Peyer's patch (tissue), 4 donors: ENCODE results near the gene FOCAD.

Source experiments
- POLR2A ChIP-seq, 2 donors: fragments of 450-650 bp; IDR thresholded peaks; one replicate each; pipeline ENCODE4 v1.5.1; 2017; ENCODE audit warnings: antibody characterized with exemption in 2 of 2, mild to moderate bottlenecking in 2 of 2, moderate library complexity in 2 of 2
- TF ChIP-seq, protein P1 (sequence below), 6 experiments: fragments of 450-650 bp in 4 of 6; fragments of 200-600 bp in 2 of 6; sonication (generic) in 1 of 6; IDR thresholded peaks; one replicate each; pipeline ENCODE4 v1.5.1; 2017 to 2019; ENCODE audit warnings: antibody characterized with exemption in 6 of 6, mild to moderate bottlenecking in 3 of 6, moderate library complexity in 1 of 6

DNA sequence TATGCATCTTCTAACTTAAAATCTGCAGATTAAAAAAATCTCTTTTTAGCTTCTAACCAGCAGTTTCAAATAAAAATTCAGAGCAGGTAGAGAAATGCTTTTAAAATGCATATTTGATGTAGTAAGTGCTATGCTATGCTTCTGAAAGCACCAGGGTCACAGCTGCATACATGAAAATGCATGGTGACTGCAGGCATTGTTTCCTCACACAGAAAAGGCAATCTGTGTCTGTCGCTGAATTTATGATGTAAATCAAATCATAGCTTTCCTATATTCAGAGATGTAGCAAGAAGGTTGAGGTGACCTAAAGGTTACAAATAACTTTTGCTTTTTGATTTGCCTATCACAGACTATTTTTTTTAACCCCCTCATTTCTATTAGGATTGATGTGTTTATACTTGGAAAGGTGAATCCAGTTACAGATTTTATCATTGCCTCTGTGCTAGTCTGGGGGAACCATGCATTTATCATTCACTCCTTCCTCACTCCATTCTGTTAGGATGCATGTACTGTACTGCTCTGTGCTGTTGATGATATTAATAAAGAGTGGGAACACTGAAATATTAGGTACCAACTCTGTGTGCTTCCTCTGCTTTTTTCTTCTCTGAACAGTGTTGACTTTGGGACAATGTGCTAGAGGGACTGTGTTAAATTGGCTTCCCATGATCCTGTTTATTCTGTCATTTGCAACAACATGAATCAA is 65.6 kb downstream of the FOCAD start:
- no peak for TF ChIP-seq POLR2A (IDR thresholded peaks at IDR 0.05)
- TF ChIP-seq, protein P1, sequence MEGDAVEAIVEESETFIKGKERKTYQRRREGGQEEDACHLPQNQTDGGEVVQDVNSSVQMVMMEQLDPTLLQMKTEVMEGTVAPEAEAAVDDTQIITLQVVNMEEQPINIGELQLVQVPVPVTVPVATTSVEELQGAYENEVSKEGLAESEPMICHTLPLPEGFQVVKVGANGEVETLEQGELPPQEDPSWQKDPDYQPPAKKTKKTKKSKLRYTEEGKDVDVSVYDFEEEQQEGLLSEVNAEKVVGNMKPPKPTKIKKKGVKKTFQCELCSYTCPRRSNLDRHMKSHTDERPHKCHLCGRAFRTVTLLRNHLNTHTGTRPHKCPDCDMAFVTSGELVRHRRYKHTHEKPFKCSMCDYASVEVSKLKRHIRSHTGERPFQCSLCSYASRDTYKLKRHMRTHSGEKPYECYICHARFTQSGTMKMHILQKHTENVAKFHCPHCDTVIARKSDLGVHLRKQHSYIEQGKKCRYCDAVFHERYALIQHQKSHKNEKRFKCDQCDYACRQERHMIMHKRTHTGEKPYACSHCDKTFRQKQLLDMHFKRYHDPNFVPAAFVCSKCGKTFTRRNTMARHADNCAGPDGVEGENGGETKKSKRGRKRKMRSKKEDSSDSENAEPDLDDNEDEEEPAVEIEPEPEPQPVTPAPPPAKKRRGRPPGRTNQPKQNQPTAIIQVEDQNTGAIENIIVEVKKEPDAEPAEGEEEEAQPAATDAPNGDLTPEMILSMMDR (IDR thresholded peaks at IDR 0.05) = no peak
